ENCODE results near the gene SKAP1. TPM values are rescaled to one million over a fixed set of nuclear protein-coding genes. Genes with fewer than 3 reads are reported as not detected.

The SKAP1 gene
- total RNA-seq, 3 donors from 2014 or later = 2.2 to 3.2 (median 2.4) TPM

- H3K9me3 ChIP-seq = no peaks in the 10 kb centered on the region
- TF ChIP-seq, protein P1, sequence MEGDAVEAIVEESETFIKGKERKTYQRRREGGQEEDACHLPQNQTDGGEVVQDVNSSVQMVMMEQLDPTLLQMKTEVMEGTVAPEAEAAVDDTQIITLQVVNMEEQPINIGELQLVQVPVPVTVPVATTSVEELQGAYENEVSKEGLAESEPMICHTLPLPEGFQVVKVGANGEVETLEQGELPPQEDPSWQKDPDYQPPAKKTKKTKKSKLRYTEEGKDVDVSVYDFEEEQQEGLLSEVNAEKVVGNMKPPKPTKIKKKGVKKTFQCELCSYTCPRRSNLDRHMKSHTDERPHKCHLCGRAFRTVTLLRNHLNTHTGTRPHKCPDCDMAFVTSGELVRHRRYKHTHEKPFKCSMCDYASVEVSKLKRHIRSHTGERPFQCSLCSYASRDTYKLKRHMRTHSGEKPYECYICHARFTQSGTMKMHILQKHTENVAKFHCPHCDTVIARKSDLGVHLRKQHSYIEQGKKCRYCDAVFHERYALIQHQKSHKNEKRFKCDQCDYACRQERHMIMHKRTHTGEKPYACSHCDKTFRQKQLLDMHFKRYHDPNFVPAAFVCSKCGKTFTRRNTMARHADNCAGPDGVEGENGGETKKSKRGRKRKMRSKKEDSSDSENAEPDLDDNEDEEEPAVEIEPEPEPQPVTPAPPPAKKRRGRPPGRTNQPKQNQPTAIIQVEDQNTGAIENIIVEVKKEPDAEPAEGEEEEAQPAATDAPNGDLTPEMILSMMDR (IDR thresholded peaks at IDR 0.05) = no peak
- H3K4me1 ChIP-seq (ENCODE audit: low read depth) = no peaks in the 10 kb centered on the region
- DNase-seq (no peak), ATAC-seq (no peak)
- H3K36me3 ChIP-seq (ENCODE audit: low read depth) = no peaks in the 10 kb centered on the region
- intact Hi-C loops (cut with DNase I, micrococcal nuclease) = no loop called here
- H3K4me3 ChIP-seq = no peak overlapping the region
Observed at GRCh38 chr17:48229936-48230335, 200.1 kb downstream of the SKAP1 start.

DNA sequence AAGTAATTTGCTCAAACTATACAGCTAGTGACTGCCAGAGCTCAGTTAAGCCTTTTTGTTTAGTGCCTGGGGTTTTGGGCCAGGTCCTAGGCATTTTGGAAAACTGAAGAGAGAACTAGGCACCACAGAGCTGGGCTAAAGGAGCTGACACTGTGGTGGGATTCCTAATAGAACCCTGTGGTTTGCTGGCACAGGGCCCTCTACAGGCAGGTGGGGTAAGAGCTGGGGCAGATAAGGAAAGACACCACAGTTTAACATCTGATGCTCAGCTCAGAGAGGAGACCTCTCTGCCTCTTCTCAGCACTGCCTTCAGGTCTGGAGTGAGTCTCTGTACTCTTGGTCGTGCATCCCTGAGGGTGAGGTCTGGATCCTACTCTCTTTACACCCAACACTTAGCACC, 201.3 kb downstream of the SKAP1 start:
- ATAC-seq (no peak), DNase-seq (no peak)
- Histone ChIP-seq H3K4me1 (ENCODE audit: low read depth) (no peaks in the 10 kb centered on the region), H3K36me3 (ENCODE audit: low read depth) (no peaks in the 10 kb centered on the region), H3K9me3 (no peaks in the 10 kb centered on the region), H3K4me3 (no peak overlapping the region)
- TF ChIP-seq, protein P1 (IDR thresholded peaks at IDR 0.05) = no peak
- intact Hi-C loops (cut with DNase I, micrococcal nuclease) = no loop called here

DNA sequence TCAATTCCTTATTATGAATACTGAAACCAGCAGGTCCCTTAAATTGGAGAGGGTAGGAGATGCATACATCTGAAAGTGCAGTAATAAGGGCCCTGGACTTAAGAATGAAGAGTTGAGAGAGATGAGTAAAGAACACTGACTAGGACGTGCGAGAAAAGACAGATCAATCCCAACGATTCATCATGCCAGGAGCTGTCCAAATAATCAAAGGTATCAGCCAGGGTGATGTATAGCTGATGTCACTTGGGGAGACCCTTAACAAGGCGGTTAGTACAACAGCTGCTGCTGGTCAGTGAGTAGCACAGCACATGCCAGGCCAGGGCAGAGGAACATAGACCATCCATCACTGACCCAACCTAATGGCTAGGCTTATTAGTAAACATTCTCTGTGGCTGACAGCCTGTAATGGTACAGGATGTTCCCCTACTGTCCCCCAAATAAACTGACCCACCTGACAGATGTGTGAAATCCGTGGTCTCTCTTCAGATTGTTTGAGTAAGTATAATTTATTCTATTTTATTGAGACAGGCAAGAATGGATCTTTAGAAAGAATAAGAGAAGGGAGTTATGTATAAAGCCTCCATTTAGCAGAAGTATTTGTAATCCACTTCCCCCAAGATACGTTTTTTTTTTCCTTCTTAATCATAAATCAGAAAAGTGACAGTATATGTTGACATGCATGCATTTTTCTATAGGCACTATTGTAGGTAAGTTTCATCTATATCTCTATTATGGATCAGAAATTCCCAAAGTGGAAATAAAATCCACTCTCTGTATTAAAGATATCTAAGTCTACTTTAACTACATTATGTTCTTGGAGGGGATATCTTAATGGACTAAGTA, 204.1 kb downstream of the SKAP1 start:
- no peak for ATAC-seq

GRCh38 chr17:48223945-48224344, 206.1 kb downstream of the SKAP1 start:
- DNase-seq (no peak), ATAC-seq (no peak)
- Histone ChIP-seq H3K4me1 (ENCODE audit: low read depth) (no peaks in the 10 kb centered on the region), H3K4me3 (no peak overlapping the region), H3K9me3 (no peaks in the 10 kb centered on the region), H3K36me3 (ENCODE audit: low read depth) (no peaks in the 10 kb centered on the region)
- intact Hi-C loops (cut with DNase I, micrococcal nuclease) = no loop called here
- TF ChIP-seq, protein P1 (IDR thresholded peaks at IDR 0.05) = no peak

More for the DNA sequence above, 204.1 kb downstream of the SKAP1 start:
- intact Hi-C loops (cut with DNase I, micrococcal nuclease) = no loop called here
- DNase-seq = no peak
- TF ChIP-seq, protein P1 (IDR thresholded peaks at IDR 0.05) = no peak
- no peaks in the 10 kb centered on the region for H3K9me3 ChIP-seq
- H3K4me1 ChIP-seq (ENCODE audit: low read depth) = no peaks in the 10 kb centered on the region
- no peak overlapping the region for H3K4me3 ChIP-seq
- no peaks in the 10 kb centered on the region for H3K36me3 ChIP-seq (ENCODE audit: low read depth)

- no peaks in the 10 kb centered on the region for H3K36me3 ChIP-seq (ENCODE audit: low read depth)
- H3K4me3 ChIP-seq = no peak overlapping the region
- H3K9me3 ChIP-seq = no peaks in the 10 kb centered on the region
- no peaks in the 10 kb centered on the region for H3K4me1 ChIP-seq (ENCODE audit: low read depth)
- DNase-seq = no peak
- TF ChIP-seq, protein P1 (IDR thresholded peaks at IDR 0.05) = no peak
- intact Hi-C loops (cut with DNase I, micrococcal nuclease) = no loop called here
- no peak for ATAC-seq
Observed at GRCh38 chr17:48219617-48220016, 210.4 kb downstream of the SKAP1 start.

Data from mucosa of descending colon (tissue), 3 donors.